ENCODE measurements around the gene TTC28.

- TF ChIP-seq CTCF (IDR thresholded peaks at IDR 0.05; ENCODE audit: insufficient read depth, low read depth, low read length): no peak
- TF ChIP-seq EZH2 (IDR thresholded peaks at IDR 0.05; ENCODE audit: insufficient read depth, low read length): no peak
Observed at GRCh38 chr22:28358312-28358711, 321.3 kb downstream of the TTC28 start.
